Rectal smooth muscle tissue (tissue), 1 donor: ENCODE data around the gene STARD3.

Experiments
- H3K27ac ChIP-seq: one replicate; pipeline ENCODE4 v1.7.0; 2013; ENCODE audit warnings: low read depth, low read length, inconsistent platforms
- H3K27me3 ChIP-seq: one replicate; pipeline ENCODE4 v1.7.0; 2013; ENCODE audit warnings: low read length; ENCODE audit not compliant: control insufficient read depth, insufficient read depth
- H3K36me3 ChIP-seq: one replicate; pipeline ENCODE4 v1.7.0; 2013; ENCODE audit warnings: low read length; ENCODE audit not compliant: control insufficient read depth, insufficient read depth
- H3K4me1 ChIP-seq: one replicate; pipeline ENCODE4 v1.7.0; 2013; ENCODE audit warnings: low read length; ENCODE audit not compliant: control insufficient read depth, insufficient read depth
- H3K4me3 ChIP-seq: one replicate; pipeline ENCODE4 v1.7.0; 2013; ENCODE audit warnings: low read length
- H3K9ac ChIP-seq: one replicate; pipeline ENCODE4 v1.7.0; 2013; ENCODE audit warnings: low read length

STARD3 gene

GRCh38 chr17:39671651-39672521, 34.9 kb downstream of the STARD3 start:
- Histone ChIP-seq H3K4me3 (no peak overlapping the region), H3K27me3 (peaks cover 26% of the 10 kb centered on the region), H3K9ac (no peak overlapping the region), H3K27ac (no peak overlapping the region), H3K4me1 (no peaks in the 10 kb centered on the region), H3K36me3 (no peaks in the 10 kb centered on the region)

GRCh38 chr17:39672522-39673334, 35.8 kb downstream of the STARD3 start:
- H3K27ac ChIP-seq = no peak overlapping the region
- H3K9ac ChIP-seq = no peak overlapping the region
- no peak overlapping the region for H3K4me3 ChIP-seq
- H3K27me3 ChIP-seq = peaks cover 20% of the 10 kb centered on the region
- no peaks in the 10 kb centered on the region for H3K4me1 ChIP-seq
- no peaks in the 10 kb centered on the region for H3K36me3 ChIP-seq

- H3K9ac ChIP-seq = no peak overlapping the region
- H3K27ac ChIP-seq = no peak overlapping the region
- H3K36me3 ChIP-seq = no peaks in the 10 kb centered on the region
- no peaks in the 10 kb centered on the region for H3K4me1 ChIP-seq
- H3K4me3 ChIP-seq = no peak overlapping the region
- H3K27me3 ChIP-seq = peaks cover 20% of the 10 kb centered on the region
Observed at GRCh38 chr17:39673335-39674081, 36.6 kb downstream of the STARD3 start.

GRCh38 chr17:39674179-39674578, 37.2 kb downstream of the STARD3 start:
- no peaks in the 10 kb centered on the region for H3K4me1 ChIP-seq
- no peak overlapping the region for H3K9ac ChIP-seq
- no peak overlapping the region for H3K27ac ChIP-seq
- H3K36me3 ChIP-seq = no peaks in the 10 kb centered on the region
- peaks cover 19% of the 10 kb centered on the region for H3K27me3 ChIP-seq
- no peak overlapping the region for H3K4me3 ChIP-seq

- Histone ChIP-seq H3K27me3 (peaks cover 15% of the 10 kb centered on the region), H3K4me3 (no peak overlapping the region), H3K9ac (no peak overlapping the region), H3K36me3 (no peaks in the 10 kb centered on the region), H3K27ac (no peak overlapping the region), H3K4me1 (no peaks in the 10 kb centered on the region)
Observed at GRCh38 chr17:39674702-39675389, 37.9 kb downstream of the STARD3 start.

GRCh38 chr17:39675390-39676082, 38.6 kb downstream of the STARD3 start:
- no peaks in the 10 kb centered on the region for H3K4me1 ChIP-seq
- H3K4me3 ChIP-seq = no peak overlapping the region
- no peaks in the 10 kb centered on the region for H3K36me3 ChIP-seq
- H3K27ac ChIP-seq = no peak overlapping the region
- H3K9ac ChIP-seq = no peak overlapping the region
- peaks cover 10% of the 10 kb centered on the region for H3K27me3 ChIP-seq

- Histone ChIP-seq H3K4me3 (no peak overlapping the region), H3K27me3 (peaks cover 3% of the 10 kb centered on the region), H3K9ac (no peak overlapping the region), H3K36me3 (peaks cover 2% of the 10 kb centered on the region), H3K4me1 (no peaks in the 10 kb centered on the region), H3K27ac (no peak overlapping the region)
Observed at GRCh38 chr17:39676198-39676819, 39.4 kb downstream of the STARD3 start.

GRCh38 chr17:39677072-39677471, 40.1 kb downstream of the STARD3 start:
- H3K4me1 ChIP-seq = no peaks in the 10 kb centered on the region
- H3K27ac ChIP-seq = no peak overlapping the region

GRCh38 chr17:39677542-39678339, 40.8 kb downstream of the STARD3 start:
- H3K9ac ChIP-seq = no peak overlapping the region
- H3K4me1 ChIP-seq = no peaks in the 10 kb centered on the region
- peaks cover 2% of the 10 kb centered on the region for H3K36me3 ChIP-seq
- no peak overlapping the region for H3K27ac ChIP-seq
- H3K4me3 ChIP-seq = no peak overlapping the region
- no peaks in the 10 kb centered on the region for H3K27me3 ChIP-seq

More at GRCh38 chr17:39677072-39677471, 40.1 kb downstream of the STARD3 start:
- H3K27me3 ChIP-seq = no peaks in the 10 kb centered on the region
- H3K4me3 ChIP-seq = no peak overlapping the region
- H3K9ac ChIP-seq = no peak overlapping the region
- H3K36me3 ChIP-seq = peaks cover 2% of the 10 kb centered on the region

- Histone ChIP-seq H3K27ac (no peak overlapping the region), H3K36me3 (peaks cover 2% of the 10 kb centered on the region), H3K27me3 (no peaks in the 10 kb centered on the region), H3K4me3 (no peak overlapping the region), H3K9ac (no peak overlapping the region), H3K4me1 (no peaks in the 10 kb centered on the region)
Observed at GRCh38 chr17:39678340-39679116, 41.6 kb downstream of the STARD3 start.
